Ecto neural progenitor cell (in vitro differentiated cells): ENCODE data around the gene PROSER2.

Source experiments
- DNase-seq: peaks from one replicate; pipeline ENCODE4 v3.0.0-alpha.2; 2018; ENCODE audit warnings: low spot score

The PROSER2 gene

DNA sequence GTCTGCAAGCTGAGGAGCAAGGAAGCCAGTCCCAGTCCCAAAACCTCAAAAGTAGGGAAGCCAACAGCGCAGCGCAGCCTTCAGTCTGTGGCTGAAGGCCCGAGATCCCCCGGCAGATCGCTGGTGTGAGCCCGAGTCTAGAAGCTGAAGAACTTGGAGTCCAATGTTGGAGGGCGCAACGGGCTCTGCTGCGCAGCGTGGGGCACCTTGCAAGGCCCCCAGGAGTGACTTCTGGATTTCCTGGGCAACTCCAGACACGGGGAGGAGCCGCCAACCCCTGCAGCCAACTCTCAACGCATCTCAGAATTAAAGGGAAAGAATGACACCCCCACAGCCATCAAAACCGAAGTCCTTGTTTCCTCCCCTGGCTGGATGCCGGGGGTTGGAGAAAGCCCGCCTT lies 18.8 kb upstream of the PROSER2 start:
- no peak for DNase-seq

DNA sequence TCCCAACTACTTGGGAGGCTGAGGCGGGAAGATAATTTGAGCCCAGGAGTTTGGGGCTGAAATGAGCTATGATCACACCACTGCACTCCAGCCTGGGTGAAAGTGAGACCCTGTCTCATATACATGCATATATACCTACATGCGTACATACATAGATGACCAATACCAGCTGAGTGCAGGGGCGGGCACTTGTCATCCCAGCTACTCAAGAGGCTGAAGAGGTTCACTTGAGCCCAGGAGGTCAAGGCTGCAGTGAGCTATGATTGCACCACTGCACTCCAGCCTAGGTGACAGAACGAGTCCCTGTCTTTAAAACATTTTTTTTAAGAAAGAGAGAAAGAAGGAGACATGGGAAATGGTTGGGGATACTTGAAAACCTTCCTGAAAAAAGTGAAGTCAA lies 17.4 kb upstream of the PROSER2 start:
- DNase-seq, result no peak

DNA sequence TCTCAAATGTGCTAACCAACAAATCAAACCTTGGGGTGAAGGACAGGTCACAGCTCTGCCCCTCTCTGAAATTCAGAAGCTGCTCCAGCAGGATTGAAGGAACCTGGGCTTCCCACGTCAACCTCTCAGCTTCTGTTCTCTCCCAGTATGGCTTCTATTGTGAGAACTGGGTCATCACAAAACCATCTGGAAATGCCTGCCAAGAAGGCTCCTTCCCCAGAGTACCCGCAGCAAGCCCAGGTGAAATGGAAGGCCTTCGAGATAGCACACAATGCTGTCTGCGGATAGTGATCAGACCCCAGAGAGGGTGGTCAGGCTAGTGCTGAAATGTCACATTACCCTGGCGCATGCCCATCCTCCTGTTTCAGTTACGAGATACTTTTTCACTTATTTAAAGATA lies 16.4 kb upstream of the PROSER2 start:
- DNase-seq, result no peak

DNA sequence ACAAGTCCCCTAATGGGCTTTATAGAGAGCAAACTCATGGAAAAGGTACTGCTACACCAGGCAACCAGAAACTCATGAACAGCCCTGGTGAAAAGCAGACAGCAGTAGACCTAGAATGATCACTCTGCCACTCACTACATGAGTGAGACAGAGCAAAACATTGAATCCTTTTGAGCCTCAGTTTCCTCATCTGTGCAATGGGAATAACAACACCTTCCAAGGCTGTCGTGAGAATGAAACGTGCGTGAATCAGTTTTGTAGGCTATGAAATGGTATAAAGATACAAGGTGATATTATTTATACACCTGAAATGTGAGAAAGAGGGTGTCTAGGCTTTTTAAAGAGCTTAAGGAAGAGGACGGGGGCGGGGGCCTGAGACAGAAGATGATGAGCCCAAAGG lies 14.3 kb upstream of the PROSER2 start:
- DNase-seq, result no peak

GRCh38 chr10:11810313-11810766 lies 12.8 kb upstream of the PROSER2 start:
- DNase-seq, result no peak

GRCh38 chr10:11810973-11811372 lies 12.2 kb upstream of the PROSER2 start:
- no peak for DNase-seq

DNA sequence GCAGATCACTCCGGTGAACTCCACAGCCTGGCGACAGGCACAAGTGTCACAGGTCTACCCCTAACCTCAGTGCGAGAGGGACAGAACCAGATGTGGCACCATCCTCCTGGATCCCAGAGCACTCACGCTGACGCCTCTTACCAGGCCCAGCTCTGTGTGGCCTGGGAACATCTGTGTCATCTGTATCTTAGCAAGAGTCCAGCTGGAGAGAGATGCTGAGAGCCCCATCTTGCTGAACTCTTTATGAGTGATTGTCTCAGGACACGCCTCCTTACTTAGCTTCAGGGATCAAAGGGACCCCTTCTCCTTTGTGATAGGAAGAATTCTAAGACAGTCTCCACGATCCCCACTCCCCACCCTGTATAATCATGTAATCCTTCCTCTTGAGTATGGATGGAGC lies 10.0 kb upstream of the PROSER2 start:
- DNase-seq, result no peak

DNA sequence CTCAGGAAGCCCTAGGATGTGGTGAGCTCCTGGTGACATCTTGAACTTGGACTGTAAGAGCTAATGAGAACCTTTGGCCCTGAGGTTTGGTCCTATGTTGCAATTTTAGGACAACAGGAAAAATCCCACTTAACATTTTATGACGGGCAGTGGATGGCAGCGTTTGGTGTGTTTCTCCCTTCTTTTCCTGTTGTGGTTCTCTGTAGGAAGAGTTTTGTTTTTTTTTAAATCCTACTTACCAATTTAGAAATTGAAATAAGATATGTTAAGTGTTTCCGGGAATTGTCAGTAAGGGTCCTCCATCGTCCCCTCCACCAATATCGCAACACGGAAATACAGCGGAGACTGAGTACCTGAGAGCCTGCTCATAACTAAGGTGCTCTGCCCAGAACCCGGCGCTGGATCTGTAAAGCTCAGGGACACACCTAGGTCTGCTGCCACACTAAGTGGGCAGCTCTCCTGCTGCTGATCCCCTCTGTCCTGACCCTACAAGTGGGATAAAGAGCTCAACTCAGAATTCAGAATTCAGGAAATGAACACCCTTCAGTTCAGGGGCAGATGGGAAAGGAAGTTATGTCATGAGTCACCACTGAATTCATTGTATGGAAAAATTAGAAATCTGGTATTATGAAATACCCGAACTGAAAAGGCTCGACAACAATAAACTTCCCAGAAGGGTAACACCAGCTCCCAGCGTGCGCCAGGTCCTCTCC lies 9.1 kb upstream of the PROSER2 start:
- no peak for DNase-seq

DNA sequence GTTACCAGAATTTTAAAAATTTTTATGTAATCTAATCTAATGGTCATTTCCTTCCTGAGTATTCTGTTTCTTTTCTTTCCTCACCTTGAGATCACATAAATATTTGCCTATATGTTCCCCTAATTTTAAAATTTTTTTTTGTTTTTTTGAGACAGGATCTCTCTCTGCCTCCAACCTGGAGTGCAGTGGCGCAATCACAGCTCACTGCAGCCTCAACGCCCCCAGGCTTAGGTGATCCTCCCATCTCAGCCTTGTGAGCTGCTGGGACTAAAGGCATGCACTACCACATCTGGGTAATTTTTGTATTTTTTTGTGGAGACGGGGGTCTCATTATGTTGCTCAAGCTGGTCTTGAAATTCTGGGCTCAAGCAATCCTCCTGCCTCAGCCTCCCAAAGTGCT lies 4.1 kb upstream of the PROSER2 start:
- no peak for DNase-seq

- DNase-seq, result no peak
These were observed 965 bp upstream of the PROSER2 start for GRCh38 chr10:11822026-11822756.

- no peak for DNase-seq
These were observed 391 bp upstream of the PROSER2 start for GRCh38 chr10:11822809-11823121.

DNA sequence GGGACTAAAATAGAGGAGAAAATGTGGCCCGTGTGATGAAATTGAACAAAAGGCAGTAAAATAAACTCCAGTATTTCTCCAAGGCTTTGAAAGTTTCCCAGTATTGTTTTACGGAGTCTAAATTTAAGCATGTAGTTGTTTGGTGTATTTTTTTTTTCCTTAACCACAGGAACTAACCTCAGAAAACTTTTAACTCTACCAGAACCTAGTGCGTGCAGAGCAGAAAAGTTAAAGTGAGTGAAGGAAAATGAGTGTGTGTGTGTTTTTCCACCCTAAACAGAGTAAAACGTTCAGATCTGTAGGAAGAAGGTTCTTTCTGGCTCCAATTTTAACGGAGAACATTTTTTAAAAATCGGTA lies 812 bp downstream of the PROSER2 start:
- DNase-seq, result no peak

DNA sequence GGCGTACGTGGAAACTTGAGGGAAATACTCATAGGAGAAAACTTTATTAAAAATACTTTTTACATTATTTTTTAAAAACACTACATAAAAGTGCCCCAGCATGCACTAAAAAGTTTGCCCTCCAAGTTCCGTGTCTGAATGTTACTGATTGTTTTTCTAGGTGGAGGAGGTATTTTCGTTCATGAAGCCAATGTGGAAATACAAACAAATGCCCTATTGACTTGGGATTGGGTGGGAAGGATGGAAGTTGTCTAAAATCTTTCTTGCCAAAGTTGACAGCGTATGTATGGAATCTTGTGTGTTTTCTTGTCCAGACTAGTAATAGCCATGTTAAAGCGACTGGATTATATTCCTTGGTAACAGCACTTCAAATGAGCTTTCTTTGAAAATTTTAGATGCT lies 1.2 kb downstream of the PROSER2 start:
- no peak for DNase-seq

DNA sequence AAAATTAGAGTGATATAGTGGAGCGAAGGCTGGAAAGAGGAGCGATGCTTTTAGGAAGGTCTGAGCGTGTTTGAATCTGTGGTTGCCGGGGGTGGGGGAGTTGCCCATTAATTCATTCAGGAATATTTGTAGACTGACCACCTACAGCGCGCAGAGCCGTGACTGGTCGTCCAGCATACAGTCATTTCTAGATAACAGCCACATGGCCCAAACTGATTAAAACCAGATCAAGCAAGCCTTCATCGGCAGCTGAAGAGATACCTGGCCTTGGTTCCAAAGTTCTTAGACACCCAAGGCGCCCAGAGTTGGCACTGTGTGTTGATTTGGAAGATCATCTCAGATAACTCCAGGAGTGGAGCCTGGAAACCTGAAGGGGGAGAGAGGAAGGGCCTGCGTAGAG lies 1.7 kb downstream of the PROSER2 start:
- no peak for DNase-seq

GRCh38 chr10:11825796-11826414 lies 2.7 kb downstream of the PROSER2 start:
- no peak for DNase-seq

DNA sequence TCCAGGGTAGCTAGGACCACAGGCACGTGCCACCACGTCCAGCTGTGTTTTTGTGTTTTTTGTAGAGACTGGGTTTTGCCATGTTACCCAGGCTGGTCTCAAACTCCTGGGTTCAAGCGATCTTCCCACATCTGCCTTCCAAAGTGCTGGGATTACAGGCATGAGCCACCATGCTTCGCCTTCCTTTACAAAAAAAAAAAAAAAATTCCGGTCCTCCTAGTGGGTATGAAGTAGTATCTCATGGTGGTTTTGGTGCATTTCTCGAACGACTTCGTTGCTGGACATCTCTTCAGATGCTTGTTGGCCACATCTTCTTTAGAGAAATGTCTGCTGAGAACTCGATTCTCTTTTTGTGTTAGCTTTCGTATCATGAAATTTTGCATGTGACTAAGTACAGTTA lies 3.9 kb downstream of the PROSER2 start:
- DNase-seq, result no peak

GRCh38 chr10:11827414-11827813 lies 4.3 kb downstream of the PROSER2 start:
- DNase-seq, result no peak

DNA sequence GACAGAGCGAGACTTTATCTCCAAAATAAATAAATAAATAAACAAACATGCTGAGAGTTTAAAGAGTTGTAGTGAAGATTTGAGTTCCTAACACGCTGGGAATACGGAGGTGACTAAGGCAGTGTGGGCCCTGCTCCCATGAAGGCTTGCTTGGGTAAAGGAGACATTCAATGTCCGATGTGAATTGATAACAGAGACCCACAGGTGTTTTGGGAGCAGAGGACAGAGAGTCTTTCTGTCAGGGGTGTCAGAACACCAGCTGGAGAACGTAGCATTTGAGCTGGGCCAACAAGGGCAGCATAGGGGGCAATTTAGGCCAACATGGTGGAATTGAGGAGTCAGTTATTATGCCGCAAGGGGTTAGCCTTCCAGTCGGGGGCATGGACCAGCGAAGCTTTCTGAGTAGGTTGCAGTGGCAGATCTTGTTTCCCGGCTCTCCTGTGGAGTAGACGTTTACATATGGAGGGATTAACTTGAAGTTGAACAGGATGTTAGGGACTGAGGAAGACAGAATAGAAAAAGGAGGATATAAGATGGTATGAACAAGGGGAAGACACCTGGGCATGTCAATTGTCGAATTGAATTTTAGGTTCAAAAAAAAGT lies 5.6 kb downstream of the PROSER2 start:
- no peak for DNase-seq

DNA sequence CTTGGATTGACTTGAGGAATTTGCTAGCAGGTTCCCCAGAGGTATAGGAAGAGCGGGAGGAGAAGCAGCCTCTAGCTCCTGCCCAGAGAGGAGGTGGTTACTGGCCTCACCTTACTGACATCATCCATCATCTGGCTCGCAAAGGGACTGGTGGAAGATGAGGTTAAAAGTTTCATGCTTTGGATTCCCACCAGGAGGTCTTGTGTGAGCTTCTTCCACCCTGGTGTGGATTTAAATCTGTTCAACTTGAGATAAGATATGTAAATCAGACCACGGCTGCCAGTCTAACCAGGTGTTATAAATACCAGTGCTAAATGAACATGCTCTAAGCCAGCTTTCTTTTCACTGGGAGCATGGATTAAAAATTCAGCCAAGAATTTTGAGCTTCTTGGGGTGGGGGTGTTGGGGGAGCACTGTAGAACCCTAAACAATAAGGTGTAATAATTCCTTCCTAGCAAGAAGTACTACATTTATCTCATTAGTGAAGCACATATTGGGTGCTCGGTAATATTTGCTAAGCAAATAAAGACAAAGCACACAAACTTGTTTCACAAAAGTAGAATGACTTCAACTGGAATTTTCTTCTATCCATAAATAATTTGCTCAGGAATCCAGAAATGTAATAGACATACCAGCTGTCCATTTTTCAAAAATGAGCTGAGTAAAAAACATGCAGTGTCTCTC lies 7.8 kb downstream of the PROSER2 start:
- no peak for DNase-seq

GRCh38 chr10:11831520-11831951 lies 8.4 kb downstream of the PROSER2 start:
- DNase-seq, result no peak

- no peak for DNase-seq
These were observed 8.9 kb downstream of the PROSER2 start for GRCh38 chr10:11832042-11832441.

GRCh38 chr10:11835061-11835460 lies 11.9 kb downstream of the PROSER2 start:
- no peak for DNase-seq

- DNase-seq, result no peak
These were observed 12.5 kb downstream of the PROSER2 start for GRCh38 chr10:11835704-11836103.
